HG02571 (cell line): ENCODE results near the gene CBX4.

Source experiments
- ATAC-seq: cut with Tn5 transposase; IDR thresholded peaks from one replicate; pipeline ENCODE4 v1.9.1; 2021; ENCODE audit warnings: mild to moderate bottlenecking, moderate library complexity; ENCODE audit not compliant: unreplicated experiment

CBX4 gene

GRCh38 chr17:79839356-79840268 is at the start of gene CBX4:
Gene CBX4, minus strand, starts transcription at chr17:79839440. Its CDS starts 189 bp downstream, at chr17:79839251.
- ATAC-seq = peak; percentile 49

DNA sequence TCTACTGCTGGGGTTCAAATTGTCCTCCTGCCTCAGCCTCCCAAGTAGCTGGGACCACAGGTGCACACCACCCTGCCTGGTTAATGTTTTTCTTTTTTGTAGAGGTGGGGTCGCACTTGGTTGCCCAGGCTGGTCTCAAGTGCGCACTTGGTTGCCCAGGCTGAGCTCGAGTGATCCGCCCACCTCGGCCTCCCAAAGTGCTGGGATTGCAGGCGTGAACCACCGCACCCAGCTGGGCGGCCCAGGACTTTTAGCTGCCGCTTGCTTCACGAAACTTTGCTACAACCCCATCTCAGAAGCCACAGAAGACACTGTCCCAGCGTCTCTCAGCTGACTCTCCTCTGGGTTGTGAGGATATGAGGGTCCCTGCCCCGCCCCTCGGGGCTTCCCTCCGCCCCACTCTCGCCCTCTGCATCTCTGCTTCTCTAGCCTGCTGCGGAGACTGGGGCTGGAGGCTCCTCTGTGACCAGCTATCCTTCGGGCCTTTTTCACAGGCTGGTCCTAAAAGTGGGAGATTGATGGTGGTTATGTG is 48.8 kb upstream of the CBX4 start:
- no peak for ATAC-seq

GRCh38 chr17:79887451-79887991 is 48.3 kb upstream of the CBX4 start:
- ATAC-seq = no peak

DNA sequence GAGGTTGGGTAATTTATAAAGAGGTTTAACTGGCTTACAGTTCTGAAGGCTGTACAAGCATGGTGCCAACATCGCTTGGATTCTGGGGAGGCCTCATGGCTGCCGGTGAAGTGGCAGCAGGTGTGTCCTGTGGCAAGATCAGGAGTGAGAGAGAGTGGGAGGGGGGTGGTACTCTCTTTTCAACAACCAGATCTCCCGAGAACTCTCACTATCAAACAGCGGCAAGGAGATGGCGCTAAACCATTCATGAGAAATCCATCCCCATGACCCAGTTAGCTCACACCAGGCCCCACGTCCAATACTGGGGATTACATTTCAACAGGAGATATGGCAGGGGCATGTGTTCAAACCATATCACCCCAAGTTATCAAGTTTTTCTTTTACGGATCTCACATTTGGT is 44.0 kb upstream of the CBX4 start:
- no peak for ATAC-seq

- no peak for ATAC-seq
Observed at GRCh38 chr17:79878329-79878947, 39.2 kb upstream of the CBX4 start.

DNA sequence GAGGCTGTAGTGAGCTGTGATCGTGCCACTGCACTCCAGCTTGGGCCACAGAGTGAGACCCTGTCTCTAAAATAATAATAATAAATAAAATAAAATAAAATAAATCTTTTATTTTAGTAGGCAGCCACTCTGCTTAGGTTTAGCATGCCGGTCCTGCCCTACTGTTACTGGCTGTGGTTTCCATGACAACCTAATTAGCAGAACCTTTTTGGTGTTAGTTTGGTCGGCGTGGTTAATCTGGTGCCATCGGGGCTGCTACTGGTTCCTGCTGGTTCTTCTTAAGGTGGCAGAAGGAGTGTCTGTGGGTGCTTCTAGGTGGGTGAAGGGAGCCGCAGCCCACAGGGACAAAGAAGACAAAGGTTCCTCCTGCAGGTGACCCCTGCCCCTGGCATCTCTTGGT is 37.8 kb upstream of the CBX4 start:
- no peak for ATAC-seq

- no peak for ATAC-seq
Observed at GRCh38 chr17:79875511-79875910, 36.3 kb upstream of the CBX4 start.

GRCh38 chr17:79874329-79874981 is 35.2 kb upstream of the CBX4 start:
- ATAC-seq = no peak

DNA sequence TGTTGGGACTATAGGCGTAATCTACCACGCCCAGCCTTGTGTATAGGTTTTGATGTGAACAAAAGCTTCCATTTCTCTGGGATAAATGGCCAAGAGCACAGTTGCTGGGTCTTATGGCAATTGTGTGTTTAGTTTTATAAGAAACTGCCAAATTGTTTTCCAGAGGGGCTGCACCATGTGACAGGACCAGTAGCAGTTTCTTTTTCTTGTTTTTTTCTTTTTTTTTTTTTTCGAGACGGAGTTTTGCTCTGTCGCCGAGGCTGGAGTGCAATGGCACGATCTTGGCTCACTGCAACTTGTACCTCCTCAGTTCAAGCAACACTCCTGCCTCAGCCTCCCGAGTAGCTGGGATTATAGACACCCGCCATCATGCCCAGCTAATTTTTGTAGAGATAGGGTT is 34.3 kb upstream of the CBX4 start:
- no peak for ATAC-seq

- no peak for ATAC-seq
Observed at GRCh38 chr17:79872762-79873161, 33.5 kb upstream of the CBX4 start.

DNA sequence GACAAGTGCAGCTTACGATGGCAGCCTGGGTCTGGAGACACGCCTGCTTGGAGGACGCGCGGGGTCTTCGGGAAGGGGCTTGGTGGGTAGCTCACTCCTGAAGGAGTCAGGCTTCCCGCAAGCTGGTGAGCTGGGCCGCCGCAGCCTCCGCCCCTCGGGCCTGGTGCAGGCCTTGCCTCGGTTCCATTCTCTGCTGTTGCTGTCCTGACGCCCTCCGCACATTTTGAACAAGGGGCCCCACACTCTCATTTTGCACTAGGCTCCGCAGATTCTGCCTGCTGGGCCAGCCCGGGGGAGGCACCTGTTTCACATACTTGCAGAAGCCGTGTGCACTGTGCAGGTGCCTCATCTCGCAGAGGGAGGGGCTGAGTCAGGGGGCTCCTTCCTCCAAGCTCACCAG is 31.9 kb upstream of the CBX4 start:
- no peak for ATAC-seq

- ATAC-seq = no peak
Observed at GRCh38 chr17:79870540-79870939, 31.3 kb upstream of the CBX4 start.

DNA sequence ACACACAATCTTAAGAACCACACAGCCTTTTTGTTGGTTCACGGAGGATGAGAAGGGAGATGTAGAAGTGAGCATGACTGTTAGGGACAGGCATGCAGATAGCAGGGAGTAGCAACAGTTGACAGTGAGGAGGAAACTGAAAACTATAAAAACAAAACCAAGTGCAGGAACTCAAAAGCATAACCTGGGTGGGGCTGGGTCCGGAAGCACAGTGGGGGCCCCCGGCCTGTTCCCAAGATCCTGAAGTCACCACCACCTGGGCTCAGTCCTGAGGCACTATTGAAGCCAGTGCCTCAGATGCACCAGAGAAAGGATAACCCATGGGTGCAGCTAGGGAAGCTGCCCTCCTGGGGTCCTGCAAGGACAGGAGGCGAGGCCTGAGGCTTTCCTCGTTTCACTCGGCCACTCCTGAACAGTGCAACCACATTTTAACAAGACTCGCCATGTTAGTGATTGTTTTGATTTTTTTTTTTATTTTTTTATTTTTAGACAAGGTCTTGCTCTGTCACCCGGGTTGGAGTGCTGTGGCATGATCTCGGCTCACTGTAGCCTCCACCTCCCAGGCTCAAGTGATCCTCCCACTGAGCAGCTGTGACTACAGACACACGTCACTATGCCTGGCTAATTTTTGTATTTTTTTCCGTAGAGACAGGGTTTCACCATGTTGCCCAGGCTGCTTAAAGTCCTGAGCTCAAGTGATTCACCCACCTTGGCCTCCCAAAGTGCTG is 27.7 kb upstream of the CBX4 start:
- ATAC-seq = no peak

- ATAC-seq = no peak
Observed at GRCh38 chr17:79865351-79866210, 26.3 kb upstream of the CBX4 start.

GRCh38 chr17:79864617-79865250 is 25.5 kb upstream of the CBX4 start:
- ATAC-seq = no peak

DNA sequence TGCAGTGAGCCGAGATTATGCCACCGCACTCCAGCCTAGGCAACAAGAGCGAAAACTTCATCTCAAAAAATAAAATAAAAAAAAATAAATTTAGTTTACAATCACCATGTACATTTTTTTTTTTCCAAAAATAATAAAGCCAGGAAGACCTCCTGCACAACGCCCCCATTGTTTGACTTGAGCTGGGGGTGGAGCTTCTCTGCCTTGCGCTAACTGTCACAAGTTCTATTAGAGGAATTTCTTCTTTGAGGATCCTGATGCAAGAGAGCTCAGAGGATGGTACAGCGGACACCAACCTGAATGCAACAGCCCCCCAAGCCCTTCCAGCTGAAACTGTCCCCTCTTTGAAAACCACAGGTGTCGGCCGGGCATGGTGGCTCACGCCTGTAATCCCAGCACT is 24.9 kb upstream of the CBX4 start:
- ATAC-seq = no peak

DNA sequence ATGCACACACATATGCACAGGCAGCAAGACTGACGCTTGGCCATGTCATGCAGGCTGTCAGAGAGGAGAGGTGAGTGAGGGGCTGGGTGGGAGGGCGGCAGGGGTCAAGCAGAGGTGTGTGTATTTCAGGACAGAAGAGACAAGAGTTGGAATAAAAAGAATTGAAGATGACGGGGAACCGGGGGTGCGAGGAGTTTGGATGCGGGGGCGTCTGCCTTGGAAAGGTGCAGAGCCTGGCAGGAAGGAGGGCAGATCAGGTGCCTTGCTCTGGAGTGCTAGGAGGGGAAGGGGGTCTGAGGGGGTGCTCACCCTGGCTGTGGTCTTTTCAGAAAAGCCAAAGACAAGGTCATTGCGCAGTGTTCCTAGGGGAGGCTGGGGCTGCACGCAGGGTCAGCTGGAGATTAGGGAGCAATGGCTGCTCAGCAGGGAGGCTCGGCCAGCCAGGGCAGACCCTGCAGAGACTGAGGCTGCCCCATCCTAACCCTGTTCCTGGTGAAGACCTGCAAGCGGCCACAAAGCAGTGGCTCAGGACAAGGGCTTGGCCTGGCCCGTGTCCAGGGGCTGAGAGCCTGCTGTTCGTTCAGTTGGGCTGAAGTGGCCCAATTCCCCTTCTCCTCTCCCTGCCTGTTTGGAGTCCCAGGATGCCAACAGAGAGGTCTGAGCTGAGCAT is 23.7 kb upstream of the CBX4 start:
- no peak for ATAC-seq

GRCh38 chr17:79862238-79862637 is 23.0 kb upstream of the CBX4 start:
- ATAC-seq = no peak
